Measurements from ENCODE around the gene PDE4D. TPM values are rescaled to one million over a fixed set of nuclear protein-coding genes. Genes with fewer than 3 reads are reported as not detected.

The PDE4D gene
- total RNA-seq, 1 donor from 2014 or later = 85.8 TPM

DNA sequence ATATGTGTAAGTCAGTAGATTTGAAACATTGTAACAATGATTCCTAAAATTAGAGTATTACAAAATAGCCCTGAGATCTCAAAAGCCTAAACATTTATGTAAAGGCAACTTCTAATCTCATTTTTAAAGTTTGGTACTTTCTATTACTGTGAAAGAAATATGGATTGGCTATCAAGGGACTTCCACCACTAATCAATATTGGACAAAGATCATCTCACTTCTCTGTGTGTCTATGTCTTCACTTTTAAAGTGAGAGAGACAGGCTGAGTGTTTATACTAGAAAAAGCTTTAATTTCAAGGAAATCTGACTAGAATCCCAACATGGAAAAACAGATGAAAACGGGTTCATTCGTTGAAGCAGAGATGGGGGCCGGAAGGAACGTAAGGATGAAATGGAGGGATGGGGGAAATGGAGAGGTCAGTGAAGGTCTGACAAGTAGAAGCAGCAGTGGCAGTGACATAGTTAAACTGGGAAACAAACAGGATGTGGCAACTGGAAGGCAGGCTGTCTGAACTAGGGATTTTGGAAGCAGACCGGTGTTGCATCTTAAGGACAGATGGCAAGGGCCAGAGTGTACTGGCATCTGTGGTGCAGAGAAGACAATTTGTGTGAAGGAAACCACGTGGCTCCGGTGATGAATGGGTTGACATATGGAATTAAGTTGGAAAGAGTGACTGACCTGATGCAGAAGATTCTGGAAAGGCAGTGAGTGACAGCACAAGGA lies 60.8 kb downstream of the PDE4D start:
- Histone ChIP-seq H3K36me3 (no peaks in the 10 kb centered on the region), H3K4me3 (no peak overlapping the region), H3K4me1 (peaks cover 4% of the 10 kb centered on the region), H3K9me3 (no peaks in the 10 kb centered on the region), H3K27me3 (no peaks in the 10 kb centered on the region), H3K27ac (no peak overlapping the region)
- ATAC-seq = no peak
- intact Hi-C loops (cut with DNase I) = no loop called here
- no peak for DNase-seq
- TF ChIP-seq, protein P1, sequence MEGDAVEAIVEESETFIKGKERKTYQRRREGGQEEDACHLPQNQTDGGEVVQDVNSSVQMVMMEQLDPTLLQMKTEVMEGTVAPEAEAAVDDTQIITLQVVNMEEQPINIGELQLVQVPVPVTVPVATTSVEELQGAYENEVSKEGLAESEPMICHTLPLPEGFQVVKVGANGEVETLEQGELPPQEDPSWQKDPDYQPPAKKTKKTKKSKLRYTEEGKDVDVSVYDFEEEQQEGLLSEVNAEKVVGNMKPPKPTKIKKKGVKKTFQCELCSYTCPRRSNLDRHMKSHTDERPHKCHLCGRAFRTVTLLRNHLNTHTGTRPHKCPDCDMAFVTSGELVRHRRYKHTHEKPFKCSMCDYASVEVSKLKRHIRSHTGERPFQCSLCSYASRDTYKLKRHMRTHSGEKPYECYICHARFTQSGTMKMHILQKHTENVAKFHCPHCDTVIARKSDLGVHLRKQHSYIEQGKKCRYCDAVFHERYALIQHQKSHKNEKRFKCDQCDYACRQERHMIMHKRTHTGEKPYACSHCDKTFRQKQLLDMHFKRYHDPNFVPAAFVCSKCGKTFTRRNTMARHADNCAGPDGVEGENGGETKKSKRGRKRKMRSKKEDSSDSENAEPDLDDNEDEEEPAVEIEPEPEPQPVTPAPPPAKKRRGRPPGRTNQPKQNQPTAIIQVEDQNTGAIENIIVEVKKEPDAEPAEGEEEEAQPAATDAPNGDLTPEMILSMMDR (IDR thresholded peaks at IDR 0.05) = no peak

GRCh38 chr5:59831326-59832010 lies 62.1 kb downstream of the PDE4D start:
- ATAC-seq (no peak), DNase-seq (no peak)
- intact Hi-C loops (cut with DNase I) = no loop called here
- TF ChIP-seq, protein P1 (IDR thresholded peaks at IDR 0.05) = no peak
- Histone ChIP-seq H3K4me1 (peaks cover 4% of the 10 kb centered on the region), H3K4me3 (no peak overlapping the region), H3K27ac (no peak overlapping the region), H3K27me3 (no peaks in the 10 kb centered on the region), H3K9me3 (no peaks in the 10 kb centered on the region), H3K36me3 (no peaks in the 10 kb centered on the region)

DNA sequence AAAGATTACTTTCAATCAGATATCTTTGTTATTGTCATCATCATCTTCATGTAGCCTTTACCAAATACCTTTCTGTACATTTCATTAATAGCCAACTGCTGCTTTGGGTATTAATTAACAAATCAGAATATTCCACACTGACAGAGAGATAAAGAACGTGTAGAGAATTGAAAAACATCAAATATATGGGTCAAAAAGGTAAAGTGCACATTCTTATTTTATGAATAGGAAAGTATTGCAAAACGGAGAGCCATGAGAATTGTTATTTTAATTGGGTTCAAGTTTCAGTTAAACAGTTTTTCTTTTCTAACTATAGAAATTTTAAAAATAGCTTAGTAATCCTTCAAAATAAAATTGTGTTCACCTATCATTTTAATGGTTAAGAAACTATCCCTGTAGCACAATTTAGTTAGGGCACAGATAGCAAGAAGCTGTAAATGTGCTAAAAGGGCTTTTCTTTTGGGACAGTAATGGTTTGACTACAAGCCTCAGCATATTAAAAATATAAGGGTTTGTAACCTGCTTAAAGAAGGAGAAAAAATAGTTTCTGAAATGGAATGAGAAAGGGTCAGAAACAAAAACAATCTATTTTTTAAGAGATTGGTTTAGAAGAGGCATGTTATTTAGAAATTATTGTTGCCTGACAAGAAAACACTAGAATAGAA lies 62.9 kb downstream of the PDE4D start:
- H3K4me1 ChIP-seq = peaks cover 4% of the 10 kb centered on the region
- intact Hi-C loops (cut with DNase I) = no loop called here
- ATAC-seq = no peak
- TF ChIP-seq, protein P1 (IDR thresholded peaks at IDR 0.05) = no peak
- no peak overlapping the region for H3K27ac ChIP-seq
- no peaks in the 10 kb centered on the region for H3K27me3 ChIP-seq
- DNase-seq = no peak
- H3K9me3 ChIP-seq = no peaks in the 10 kb centered on the region
- H3K4me3 ChIP-seq = no peak overlapping the region
- no peaks in the 10 kb centered on the region for H3K36me3 ChIP-seq

GRCh38 chr5:59829922-59830321 lies 63.6 kb downstream of the PDE4D start:
- no peak for ATAC-seq
- intact Hi-C loops (cut with DNase I) = no loop called here
- H3K36me3 ChIP-seq = no peaks in the 10 kb centered on the region
- peaks cover 4% of the 10 kb centered on the region for H3K4me1 ChIP-seq
- DNase-seq = no peak
- no peak overlapping the region for H3K27ac ChIP-seq
- no peaks in the 10 kb centered on the region for H3K9me3 ChIP-seq
- H3K27me3 ChIP-seq = no peaks in the 10 kb centered on the region
- TF ChIP-seq, protein P1 (IDR thresholded peaks at IDR 0.05) = no peak
- no peak overlapping the region for H3K4me3 ChIP-seq

GRCh38 chr5:59829386-59829785 lies 64.1 kb downstream of the PDE4D start:
- ATAC-seq = no peak
- H3K36me3 ChIP-seq = no peaks in the 10 kb centered on the region
- H3K4me1 ChIP-seq = peaks cover 4% of the 10 kb centered on the region
- TF ChIP-seq, protein P1 (IDR thresholded peaks at IDR 0.05) = no peak
- H3K9me3 ChIP-seq = no peaks in the 10 kb centered on the region
- DNase-seq = no peak
- H3K4me3 ChIP-seq = no peak overlapping the region
- intact Hi-C loops (cut with DNase I) = no loop called here
- no peaks in the 10 kb centered on the region for H3K27me3 ChIP-seq
- H3K27ac ChIP-seq = no peak overlapping the region

Data from upper lobe of right lung (tissue), 1 donor.